GM18951 (cell line): Measurements from ENCODE around the gene GJD2.

Experiments
- POLR2A ChIP-seq: IDR thresholded peaks from 4 replicates; pipeline ENCODE4 v1.6.1; 2011; ENCODE audit warnings: mild to moderate bottlenecking; ENCODE audit not compliant: insufficient read length, insufficient read depth; ENCODE audit errors: extremely low read depth
- in situ Hi-C: fragments of 300-500 bp; cut with MboI; formaldehyde crosslinking; loops from one replicate; pipeline ENCODE4 v1.12.0; 2022; ENCODE audit warnings: low sequenced_read_pairs, mixed read lengths, inconsistent platforms; ENCODE audit not compliant: unreplicated experiment

The GJD2 gene

GRCh38 chr15:34754674-34755418 is at the start of gene GJD2:
Gene GJD2, minus strand, starts transcription at chr15:34754998. Its CDS starts 510 bp downstream, at chr15:34754488.
- no peak for TF ChIP-seq POLR2A

GRCh38 chr15:34804113-34804512 is 49.3 kb upstream of the GJD2 start:
- in situ Hi-C loops, result no loop called here
- TF ChIP-seq POLR2A, result no peak

More at GRCh38 chr15:34754674-34755418, at the start of gene GJD2:
- in situ Hi-C loops, result no loop called here

- TF ChIP-seq POLR2A, result no peak
- in situ Hi-C loops, result no loop called here
Observed at GRCh38 chr15:34802803-34803750, 48.3 kb upstream of the GJD2 start.

- TF ChIP-seq POLR2A, result no peak
- in situ Hi-C loops, result no loop called here
Observed at GRCh38 chr15:34802371-34802770, 47.6 kb upstream of the GJD2 start.

- no peak for TF ChIP-seq POLR2A
- in situ Hi-C loops, result no loop called here
Observed at GRCh38 chr15:34799149-34800101, 44.6 kb upstream of the GJD2 start.

- in situ Hi-C loops, result no loop called here
- no peak for TF ChIP-seq POLR2A
Observed at GRCh38 chr15:34796847-34797435, 42.1 kb upstream of the GJD2 start.

GRCh38 chr15:34795267-34796081 is 40.7 kb upstream of the GJD2 start, which contains the start of gene ACTC1:
Gene ACTC1, minus strand, starts transcription at chr15:34795549. Its CDS starts 741 bp downstream, at chr15:34794808.
- TF ChIP-seq POLR2A, result no peak
- in situ Hi-C loops, result no loop called here

GRCh38 chr15:34794590-34795206 is 39.9 kb upstream of the GJD2 start:
- no peak for TF ChIP-seq POLR2A
- in situ Hi-C loops, result no loop called here

- in situ Hi-C loops, result no loop called here
- TF ChIP-seq POLR2A, result no peak
Observed at GRCh38 chr15:34793901-34794300, 39.1 kb upstream of the GJD2 start.

GRCh38 chr15:34793071-34793470 is 38.3 kb upstream of the GJD2 start:
- TF ChIP-seq POLR2A, result no peak
- in situ Hi-C loops, result no loop called here

GRCh38 chr15:34791701-34792100 is 36.9 kb upstream of the GJD2 start:
- TF ChIP-seq POLR2A, result no peak
- in situ Hi-C loops, result no loop called here

GRCh38 chr15:34790121-34790520 is 35.3 kb upstream of the GJD2 start:
- no peak for TF ChIP-seq POLR2A
- in situ Hi-C loops, result no loop called here
